ENCODE results near the gene GPC6. TPM values are rescaled to one million over a fixed set of nuclear protein-coding genes. Genes with fewer than 3 reads are reported as not detected.

The GPC6 gene
- total RNA-seq, 6 donors from 2014 or later, result 1.3 to 7.3 (median 3.4) TPM

DNA sequence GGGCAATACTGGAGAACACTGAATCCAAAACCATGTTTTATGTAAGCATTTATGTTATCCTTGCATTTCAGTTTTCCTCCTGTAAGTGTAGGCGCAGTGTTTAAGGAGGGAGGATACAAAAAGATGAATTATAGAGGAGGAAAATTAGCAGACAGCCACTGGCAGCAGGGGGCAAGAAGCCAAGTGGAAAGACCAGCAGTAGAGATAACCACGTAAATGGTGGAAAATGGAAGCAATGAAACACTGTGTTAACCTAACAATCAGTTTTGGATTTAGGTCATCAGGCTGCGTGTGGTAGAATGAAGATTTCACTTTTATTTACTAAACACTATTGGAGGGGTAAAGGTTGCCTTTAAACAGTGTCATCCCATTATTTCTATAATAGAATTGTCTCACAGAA, 447.3 kb downstream of the GPC6 start:
- no peak overlapping the region for H3K27ac ChIP-seq
- WGBS, 2 donors, result 76 to 84% methylated on average over 3 of the region's 3 CpGs
- H3K4me3 ChIP-seq, result no peak overlapping the region
- H3K27me3 ChIP-seq, result no peaks in the 10 kb centered on the region
- H3K9me3 ChIP-seq, result no peaks in the 10 kb centered on the region
- H3K4me1 ChIP-seq, result no peaks in the 10 kb centered on the region
- no peaks in the 10 kb centered on the region for H3K36me3 ChIP-seq
- ATAC-seq (ENCODE audit: low FRiP score in 2 of 2) (no peak), DNase-seq (no peak)
- TF ChIP-seq POLR2AphosphoS5 (IDR thresholded peaks at IDR 0.05) (no peak), POLR2A (IDR thresholded peaks at IDR 0.05) (no peak), EP300 (IDR thresholded peaks at IDR 0.05) (no peak)
- TF ChIP-seq, protein P1, sequence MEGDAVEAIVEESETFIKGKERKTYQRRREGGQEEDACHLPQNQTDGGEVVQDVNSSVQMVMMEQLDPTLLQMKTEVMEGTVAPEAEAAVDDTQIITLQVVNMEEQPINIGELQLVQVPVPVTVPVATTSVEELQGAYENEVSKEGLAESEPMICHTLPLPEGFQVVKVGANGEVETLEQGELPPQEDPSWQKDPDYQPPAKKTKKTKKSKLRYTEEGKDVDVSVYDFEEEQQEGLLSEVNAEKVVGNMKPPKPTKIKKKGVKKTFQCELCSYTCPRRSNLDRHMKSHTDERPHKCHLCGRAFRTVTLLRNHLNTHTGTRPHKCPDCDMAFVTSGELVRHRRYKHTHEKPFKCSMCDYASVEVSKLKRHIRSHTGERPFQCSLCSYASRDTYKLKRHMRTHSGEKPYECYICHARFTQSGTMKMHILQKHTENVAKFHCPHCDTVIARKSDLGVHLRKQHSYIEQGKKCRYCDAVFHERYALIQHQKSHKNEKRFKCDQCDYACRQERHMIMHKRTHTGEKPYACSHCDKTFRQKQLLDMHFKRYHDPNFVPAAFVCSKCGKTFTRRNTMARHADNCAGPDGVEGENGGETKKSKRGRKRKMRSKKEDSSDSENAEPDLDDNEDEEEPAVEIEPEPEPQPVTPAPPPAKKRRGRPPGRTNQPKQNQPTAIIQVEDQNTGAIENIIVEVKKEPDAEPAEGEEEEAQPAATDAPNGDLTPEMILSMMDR (IDR thresholded peaks at IDR 0.05), result no peak

DNA sequence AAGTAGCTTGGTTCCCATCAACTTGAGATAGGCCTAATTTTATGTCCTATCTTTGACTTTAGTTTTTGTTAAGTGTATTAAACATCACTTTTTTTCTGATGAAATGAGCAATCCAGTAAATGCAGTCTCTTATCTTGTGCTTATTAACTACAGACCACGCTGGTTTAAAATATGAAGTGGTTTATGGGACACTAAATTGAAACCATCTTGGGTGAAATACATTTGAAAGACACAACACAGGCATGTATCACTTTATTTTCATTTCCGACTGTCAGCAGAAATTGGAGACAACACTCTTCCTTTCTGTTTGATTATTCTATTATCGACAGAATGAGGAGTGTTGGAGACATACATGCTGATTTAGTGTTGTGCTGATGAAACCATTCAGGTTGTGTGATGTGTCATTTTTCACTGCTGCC, 447.7 kb downstream of the GPC6 start:
- Histone ChIP-seq H3K9me3 (no peaks in the 10 kb centered on the region), H3K4me1 (no peaks in the 10 kb centered on the region), H3K36me3 (no peaks in the 10 kb centered on the region), H3K4me3 (no peak overlapping the region), H3K27ac (no peak overlapping the region), H3K27me3 (no peaks in the 10 kb centered on the region)
- WGBS, 2 donors, result 53 to 68% methylated on average over 3 of the region's 3 CpGs
- no peak for DNase-seq
- ATAC-seq (ENCODE audit: low FRiP score in 2 of 2), result no peak
- TF ChIP-seq POLR2A (IDR thresholded peaks at IDR 0.05) (no peak), POLR2AphosphoS5 (IDR thresholded peaks at IDR 0.05) (no peak), EP300 (IDR thresholded peaks at IDR 0.05) (no peak)
- TF ChIP-seq, protein P1 (IDR thresholded peaks at IDR 0.05), result no peak

DNA sequence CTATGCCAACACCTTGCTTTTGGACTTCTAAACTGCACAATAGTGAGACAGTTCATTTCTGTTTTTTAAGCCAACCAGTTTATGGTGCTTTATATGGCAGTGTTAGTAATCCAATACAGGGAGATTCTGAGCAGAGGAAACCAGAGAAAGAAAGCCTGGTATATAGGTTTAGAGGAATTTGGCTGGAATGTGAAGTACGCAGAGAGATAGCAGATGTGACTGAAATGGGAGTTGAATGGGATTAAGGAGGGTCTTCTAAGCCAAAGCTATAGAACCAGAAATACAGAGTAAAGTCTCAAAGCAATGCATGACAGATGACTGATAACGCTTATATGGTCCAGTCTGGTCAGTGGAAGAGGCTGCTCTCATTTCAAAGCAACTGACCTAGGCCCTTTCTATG, 453.7 kb downstream of the GPC6 start:
- Histone ChIP-seq H3K4me3 (no peak overlapping the region), H3K9me3 (no peaks in the 10 kb centered on the region), H3K27ac (no peak overlapping the region), H3K4me1 (no peaks in the 10 kb centered on the region), H3K27me3 (no peaks in the 10 kb centered on the region), H3K36me3 (no peaks in the 10 kb centered on the region)
- DNase-seq, result no peak
- 86 to 93% methylated on average over 2 of the region's 2 CpGs for WGBS, 2 donors
- ATAC-seq (ENCODE audit: low FRiP score in 2 of 2), result no peak
- TF ChIP-seq POLR2A (IDR thresholded peaks at IDR 0.05) (no peak), EP300 (IDR thresholded peaks at IDR 0.05) (no peak), POLR2AphosphoS5 (IDR thresholded peaks at IDR 0.05) (no peak)
- TF ChIP-seq, protein P1 (IDR thresholded peaks at IDR 0.05), result no peak

DNA sequence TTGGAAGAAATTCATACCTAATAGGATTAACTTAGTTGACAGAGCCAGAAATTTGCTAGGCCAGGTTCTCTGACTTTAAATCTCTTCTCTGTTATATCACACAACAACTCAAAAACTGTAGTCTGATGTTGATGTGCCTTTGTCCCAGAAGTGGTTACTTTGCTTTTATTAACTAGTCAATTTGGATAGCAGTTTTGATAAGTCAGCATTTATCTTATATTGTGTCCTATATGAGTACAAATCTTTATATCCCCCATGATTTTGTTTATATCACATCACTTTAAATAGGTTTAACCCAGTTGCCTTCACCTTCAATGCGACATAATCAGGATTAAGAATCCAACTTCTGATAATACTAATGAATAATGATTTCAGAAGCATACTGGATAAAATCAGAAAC, 459.3 kb downstream of the GPC6 start:
- no peaks in the 10 kb centered on the region for H3K27me3 ChIP-seq
- H3K36me3 ChIP-seq, result no peaks in the 10 kb centered on the region
- ATAC-seq (ENCODE audit: low FRiP score in 2 of 2) (no peak), DNase-seq (no peak)
- 84 to 98% methylated on average over 1 of the region's 1 CpG for WGBS, 2 donors
- TF ChIP-seq, protein P1 (IDR thresholded peaks at IDR 0.05), result no peak
- TF ChIP-seq EP300 (IDR thresholded peaks at IDR 0.05) (no peak), POLR2AphosphoS5 (IDR thresholded peaks at IDR 0.05) (no peak), POLR2A (IDR thresholded peaks at IDR 0.05) (no peak)
- no peak overlapping the region for H3K27ac ChIP-seq
- no peaks in the 10 kb centered on the region for H3K9me3 ChIP-seq
- no peaks in the 10 kb centered on the region for H3K4me1 ChIP-seq
- no peak overlapping the region for H3K4me3 ChIP-seq

DNA sequence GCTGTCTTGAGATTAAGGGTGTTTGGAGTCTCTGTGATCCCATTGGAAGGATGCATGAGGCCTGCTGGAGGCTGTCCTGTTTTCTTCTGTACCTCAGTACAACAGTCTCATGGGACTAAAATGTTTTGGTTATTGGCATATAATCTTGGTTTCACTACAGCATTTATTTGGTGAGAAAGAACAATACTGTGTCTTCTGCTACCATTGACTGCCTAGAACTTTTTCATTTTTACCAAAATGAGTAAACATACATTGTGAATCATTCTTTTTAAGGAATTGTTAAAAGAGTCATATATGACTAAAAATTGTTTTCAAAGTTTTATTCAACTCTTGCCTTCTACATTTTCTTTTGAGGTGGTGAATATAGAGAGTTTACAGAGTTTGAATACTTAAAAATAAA, 459.8 kb downstream of the GPC6 start:
- Histone ChIP-seq H3K27ac (no peak overlapping the region), H3K36me3 (no peaks in the 10 kb centered on the region), H3K27me3 (no peaks in the 10 kb centered on the region), H3K4me1 (no peaks in the 10 kb centered on the region), H3K4me3 (no peak overlapping the region), H3K9me3 (no peaks in the 10 kb centered on the region)
- TF ChIP-seq POLR2A (IDR thresholded peaks at IDR 0.05) (no peak), EP300 (IDR thresholded peaks at IDR 0.05) (no peak), POLR2AphosphoS5 (IDR thresholded peaks at IDR 0.05) (no peak)
- TF ChIP-seq, protein P1 (IDR thresholded peaks at IDR 0.05), result no peak
- ATAC-seq (ENCODE audit: low FRiP score in 2 of 2) (no peak), DNase-seq (no peak)
